ENCODE data around the gene PPP1R8. TPM values are rescaled to one million over a fixed set of nuclear protein-coding genes. Genes with fewer than 3 reads are reported as not detected.
A peak's percentile ranks its signal among the peaks of the same experiment; 100 is the strongest.
"Not testable (repeated sequence)": the region's sequence is repeated elsewhere in the genome, so short reads cannot be mapped to it uniquely, and the experiment has no call there.

PPP1R8 gene
- total RNA-seq, 1 donor = 31.4 TPM

DNA sequence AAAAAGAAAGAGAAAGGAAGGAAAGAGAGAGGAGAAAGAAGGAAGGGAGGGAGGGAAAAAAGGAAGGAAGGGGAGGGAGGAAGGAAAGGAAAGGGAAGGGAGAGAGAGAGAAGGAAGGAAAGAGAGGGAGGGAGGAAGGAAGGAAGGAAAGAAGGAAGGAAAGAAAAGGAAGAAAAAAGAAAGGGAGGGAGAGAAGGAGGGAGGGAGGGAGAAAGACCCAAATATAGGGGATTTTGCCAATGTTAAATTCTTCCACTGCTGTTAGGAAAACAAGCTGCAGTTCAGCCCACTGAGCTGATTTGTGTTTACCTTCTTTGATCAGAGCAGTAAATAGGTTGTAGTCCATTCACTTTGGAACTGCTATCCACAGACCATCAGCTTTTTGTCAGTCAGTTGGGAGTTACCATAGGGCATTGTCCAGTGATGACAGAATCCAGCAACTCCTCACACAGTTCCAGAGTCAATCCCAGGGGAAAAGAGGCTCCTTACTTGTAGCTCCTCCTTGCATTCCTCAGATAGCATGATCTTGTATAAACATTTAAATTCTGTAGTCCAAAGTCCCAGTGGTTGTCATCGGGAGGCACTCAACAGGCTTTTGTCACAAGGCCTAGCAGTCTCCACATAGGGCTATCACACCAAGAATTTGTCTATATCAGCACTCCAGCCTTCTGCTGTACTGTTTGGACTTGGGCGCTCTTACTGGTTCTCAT, 13.5 kb upstream of the PPP1R8 start:
- no peaks in the 10 kb centered on the region for H3K27me3 ChIP-seq (ENCODE audit: insufficient read depth, low read length)
- no peak overlapping the region for H3K4me3 ChIP-seq (ENCODE audit: low read length)
- H3K9me3 ChIP-seq (ENCODE audit: low read depth, low read length) = no peaks in the 10 kb centered on the region
- H3K4me1 ChIP-seq (ENCODE audit: insufficient read depth, low read length) = no peaks in the 10 kb centered on the region

GRCh38 chr1:27821761-27822315, 8.7 kb upstream of the PPP1R8 start:
- Histone ChIP-seq H3K27me3 (ENCODE audit: insufficient read depth, low read length) (no peaks in the 10 kb centered on the region), H3K9me3 (ENCODE audit: low read depth, low read length) (no peaks in the 10 kb centered on the region), H3K4me1 (ENCODE audit: insufficient read depth, low read length) (no peaks in the 10 kb centered on the region), H3K4me3 (ENCODE audit: low read length) (no peak overlapping the region)

DNA sequence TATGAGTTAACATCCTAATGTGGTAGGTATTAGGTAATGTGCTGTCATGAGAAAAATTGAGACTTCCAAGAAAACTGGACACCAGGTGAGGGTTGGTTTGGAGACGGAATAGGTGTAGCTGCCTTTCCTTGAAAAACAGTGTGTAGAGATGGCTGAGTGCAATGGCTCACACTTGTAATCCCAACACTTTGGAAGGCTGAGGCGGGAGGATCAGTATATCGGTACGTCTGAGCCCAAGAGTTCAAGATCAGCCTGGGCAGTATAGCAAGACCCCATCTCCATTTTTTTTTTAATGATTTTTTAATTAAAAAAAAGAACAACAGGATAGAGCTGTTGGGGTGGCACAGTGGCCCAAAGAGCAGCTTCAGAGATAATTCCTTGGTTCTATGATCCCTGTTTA, 6.8 kb upstream of the PPP1R8 start:
- H3K9me3 ChIP-seq (ENCODE audit: low read depth, low read length) = no peaks in the 10 kb centered on the region
- no peaks in the 10 kb centered on the region for H3K27me3 ChIP-seq (ENCODE audit: insufficient read depth, low read length)
- H3K4me3 ChIP-seq (ENCODE audit: low read length) = no peak overlapping the region
- H3K4me1 ChIP-seq (ENCODE audit: insufficient read depth, low read length) = no peaks in the 10 kb centered on the region

GRCh38 chr1:27824411-27824810, 6.2 kb upstream of the PPP1R8 start:
- Histone ChIP-seq H3K4me1 (ENCODE audit: insufficient read depth, low read length) (no peaks in the 10 kb centered on the region), H3K9me3 (ENCODE audit: low read depth, low read length) (no peaks in the 10 kb centered on the region), H3K27me3 (ENCODE audit: insufficient read depth, low read length) (no peaks in the 10 kb centered on the region), H3K4me3 (ENCODE audit: low read length) (no peak overlapping the region)

DNA sequence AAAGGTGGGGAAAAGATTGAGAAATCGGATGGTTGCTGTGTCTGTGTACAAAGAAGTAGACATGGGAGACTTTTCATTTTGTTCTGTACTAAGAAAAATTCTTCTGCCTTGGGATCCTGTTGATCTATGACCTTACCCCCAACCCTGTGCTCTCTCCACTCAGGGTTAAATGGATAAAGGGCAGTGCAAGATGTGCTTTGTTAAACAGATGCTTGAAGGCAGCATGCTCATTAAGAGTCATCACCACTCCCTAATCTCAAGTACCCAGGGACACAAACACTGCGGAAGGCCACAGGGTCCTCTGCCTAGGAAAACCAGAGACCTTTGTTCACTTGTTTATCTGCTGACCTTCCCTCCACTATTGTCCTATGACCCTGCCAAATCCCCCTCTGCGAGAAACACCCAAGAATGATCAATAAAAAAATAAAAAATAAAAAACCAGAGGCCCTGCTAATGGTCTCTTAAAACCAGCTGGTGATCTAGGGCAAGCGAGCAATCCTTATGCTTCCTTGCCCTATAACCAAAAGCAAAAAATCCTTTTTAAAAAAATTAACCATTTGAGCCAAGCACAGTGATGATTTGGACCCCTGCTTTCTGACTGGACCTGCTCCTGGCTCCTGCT, 1.1 kb upstream of the PPP1R8 start:
- not testable (repeated sequence) for H3K4me3 ChIP-seq (ENCODE audit: low read length); H3K9me3 ChIP-seq (ENCODE audit: low read depth, low read length)
- H3K4me1 ChIP-seq (ENCODE audit: insufficient read depth, low read length) = peaks cover 27% of the 10 kb centered on the region

GRCh38 chr1:27831568-27832410, 1.2 kb downstream of the PPP1R8 start:
- Histone ChIP-seq H3K9me3 (ENCODE audit: low read depth, low read length) (no peaks in the 10 kb centered on the region), H3K4me1 (ENCODE audit: insufficient read depth, low read length) (peaks cover 27% of the 10 kb centered on the region), H3K27me3 (ENCODE audit: insufficient read depth, low read length) (no peaks in the 10 kb centered on the region), H3K4me3 (ENCODE audit: low read length) (peak overlapping the region; percentile 70)

More for the DNA sequence above, 1.1 kb upstream of the PPP1R8 start:
- H3K27me3 ChIP-seq (ENCODE audit: insufficient read depth, low read length) = not testable (repeated sequence)

DNA sequence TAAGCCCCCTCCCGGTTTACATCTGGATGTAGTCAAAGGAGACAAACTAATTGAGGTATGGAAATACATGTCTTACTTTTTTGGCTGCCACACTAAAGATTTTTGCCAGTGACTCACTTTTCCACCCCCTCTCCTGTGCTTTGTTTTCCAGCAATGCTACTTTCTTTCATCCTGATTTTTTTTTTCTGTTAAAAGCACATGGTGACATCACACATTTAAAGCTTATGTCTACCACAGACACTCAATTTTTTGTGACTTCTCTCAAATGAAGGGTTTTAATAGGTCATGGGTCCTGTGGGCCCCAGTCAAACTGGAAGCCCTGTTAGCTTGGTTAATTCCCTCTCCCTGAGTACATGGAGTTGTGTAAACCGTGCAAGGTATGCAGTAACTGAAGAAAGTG, 2.2 kb downstream of the PPP1R8 start:
- Histone ChIP-seq H3K9me3 (ENCODE audit: low read depth, low read length) (no peaks in the 10 kb centered on the region), H3K4me1 (ENCODE audit: insufficient read depth, low read length) (peaks cover 27% of the 10 kb centered on the region), H3K4me3 (ENCODE audit: low read length) (no peak overlapping the region), H3K27me3 (ENCODE audit: insufficient read depth, low read length) (no peaks in the 10 kb centered on the region)

DNA sequence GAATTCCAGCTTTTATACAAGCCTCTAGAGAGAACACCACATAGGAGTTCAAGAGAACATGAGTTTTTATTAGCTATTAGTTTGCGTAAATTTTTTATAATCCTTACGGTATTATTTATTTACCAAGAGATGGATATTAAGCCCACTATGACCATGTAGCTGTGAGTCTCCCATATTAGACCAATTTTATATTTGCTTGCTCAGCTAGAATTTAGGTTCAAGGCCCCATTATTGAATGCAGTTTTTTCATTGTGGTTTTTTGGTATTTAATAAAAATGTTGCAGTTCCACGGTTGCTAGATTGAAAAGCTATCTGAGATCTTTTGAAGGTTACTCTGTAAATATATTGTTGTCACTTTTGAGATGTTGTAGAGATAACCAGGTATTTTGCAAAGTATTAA, 2.9 kb downstream of the PPP1R8 start:
- H3K4me3 ChIP-seq (ENCODE audit: low read length) = no peak overlapping the region
- H3K9me3 ChIP-seq (ENCODE audit: low read depth, low read length) = no peaks in the 10 kb centered on the region
- H3K4me1 ChIP-seq (ENCODE audit: insufficient read depth, low read length) = peaks cover 27% of the 10 kb centered on the region
- H3K27me3 ChIP-seq (ENCODE audit: insufficient read depth, low read length) = no peaks in the 10 kb centered on the region

- Histone ChIP-seq H3K4me3 (ENCODE audit: low read length) (no peak overlapping the region), H3K27me3 (ENCODE audit: insufficient read depth, low read length) (no peaks in the 10 kb centered on the region), H3K4me1 (ENCODE audit: insufficient read depth, low read length) (peaks cover 23% of the 10 kb centered on the region), H3K9me3 (ENCODE audit: low read depth, low read length) (no peaks in the 10 kb centered on the region)
Observed at GRCh38 chr1:27835046-27835445, 4.5 kb downstream of the PPP1R8 start.

DNA sequence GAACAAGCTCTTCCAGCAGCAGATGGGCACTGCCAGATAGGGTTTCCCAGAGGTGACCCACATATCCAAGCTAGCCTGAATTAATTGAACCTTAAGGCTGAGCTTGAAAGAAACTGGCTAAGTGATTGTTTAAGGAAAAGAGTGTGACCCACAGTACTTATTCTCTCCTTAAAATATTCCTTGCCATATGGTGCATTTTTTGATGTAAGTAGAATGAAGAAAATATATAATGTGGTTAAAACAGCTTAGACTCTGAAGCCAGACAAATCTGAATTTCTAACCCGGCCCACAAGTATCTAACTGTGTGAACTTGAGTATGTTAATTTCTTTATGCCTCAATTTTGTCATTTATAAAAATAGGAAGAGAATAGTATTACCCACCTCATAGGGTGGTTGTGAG, 4.9 kb downstream of the PPP1R8 start:
- Histone ChIP-seq H3K4me3 (ENCODE audit: low read length) (no peak overlapping the region), H3K27me3 (ENCODE audit: insufficient read depth, low read length) (no peaks in the 10 kb centered on the region), H3K9me3 (ENCODE audit: low read depth, low read length) (no peaks in the 10 kb centered on the region), H3K4me1 (ENCODE audit: insufficient read depth, low read length) (peaks cover 19% of the 10 kb centered on the region)

DNA sequence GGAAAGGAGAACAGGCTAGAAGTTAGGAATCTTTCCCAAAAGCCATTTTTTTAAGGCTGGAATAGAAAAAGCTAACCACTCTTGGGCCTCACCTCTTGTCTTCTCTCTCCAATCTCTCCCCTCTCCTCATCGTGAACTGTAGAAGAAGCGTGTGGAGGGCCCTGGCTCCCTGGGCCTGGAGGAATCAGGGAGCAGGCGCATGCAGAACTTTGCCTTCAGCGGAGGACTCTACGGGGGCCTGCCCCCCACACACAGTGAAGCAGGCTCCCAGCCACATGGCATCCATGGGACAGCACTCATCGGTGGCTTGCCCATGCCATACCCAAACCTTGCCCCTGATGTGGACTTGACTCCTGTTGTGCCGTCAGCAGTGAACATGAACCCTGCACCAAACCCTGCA, 19.4 kb downstream of the PPP1R8 start:
- Histone ChIP-seq H3K4me1 (ENCODE audit: insufficient read depth, low read length) (no peaks in the 10 kb centered on the region), H3K9me3 (ENCODE audit: low read depth, low read length) (no peaks in the 10 kb centered on the region), H3K27me3 (ENCODE audit: insufficient read depth, low read length) (no peaks in the 10 kb centered on the region), H3K4me3 (ENCODE audit: low read length) (no peak overlapping the region)

DNA sequence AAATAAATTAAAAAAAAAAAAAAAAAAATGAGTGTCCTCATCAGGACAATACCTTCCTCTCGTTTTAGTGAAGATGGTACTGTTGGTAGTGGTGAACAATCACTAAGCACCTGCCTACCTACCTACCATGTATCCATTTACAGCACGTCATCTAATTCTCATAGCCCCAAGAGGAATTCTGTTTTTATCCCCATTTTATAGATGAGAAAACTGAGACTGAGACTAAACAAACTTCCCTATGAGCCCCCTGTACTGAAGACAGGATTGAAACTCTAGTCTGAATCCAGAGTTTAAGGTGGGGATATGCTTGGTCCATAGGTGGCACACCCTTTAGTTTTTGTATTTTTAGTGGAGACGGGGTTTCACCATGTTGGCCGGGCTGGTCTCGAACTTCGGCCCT, 24.5 kb downstream of the PPP1R8 start:
- no peak overlapping the region for H3K4me3 ChIP-seq (ENCODE audit: low read length)
- no peaks in the 10 kb centered on the region for H3K9me3 ChIP-seq (ENCODE audit: low read depth, low read length)
- no peaks in the 10 kb centered on the region for H3K27me3 ChIP-seq (ENCODE audit: insufficient read depth, low read length)
- H3K4me1 ChIP-seq (ENCODE audit: insufficient read depth, low read length) = peaks cover 20% of the 10 kb centered on the region

GRCh38 chr1:27856561-27857343, 26.2 kb downstream of the PPP1R8 start:
- Histone ChIP-seq H3K4me3 (ENCODE audit: low read length) (no peak overlapping the region), H3K9me3 (ENCODE audit: low read depth, low read length) (no peaks in the 10 kb centered on the region), H3K4me1 (ENCODE audit: insufficient read depth, low read length) (peaks cover 34% of the 10 kb centered on the region), H3K27me3 (ENCODE audit: insufficient read depth, low read length) (no peaks in the 10 kb centered on the region)

- H3K4me3 ChIP-seq (ENCODE audit: low read length); H3K9me3 ChIP-seq (ENCODE audit: low read depth, low read length); H3K27me3 ChIP-seq (ENCODE audit: insufficient read depth, low read length): not testable (repeated sequence)
- H3K4me1 ChIP-seq (ENCODE audit: insufficient read depth, low read length) = peaks cover 42% of the 10 kb centered on the region
Observed at GRCh38 chr1:27857552-27857951, 27.0 kb downstream of the PPP1R8 start.
